HCT116 (cell line): ENCODE results near the gene MRPL18. TPM values are rescaled to one million over a fixed set of nuclear protein-coding genes. Genes with fewer than 3 reads are reported as not detected.

Experiments used
- ATAC-seq: fragments of 200-7000 bp; cut with Tn5 transposase; 2 replicates; pipeline ENCODE4 v1.9.1; 2020; ENCODE audit warnings: mild to moderate bottlenecking, moderate library complexity
- BruUV-seq: library from RNA; stranded (reverse); fragments of 400-500 nt; replicated peaks from 2 replicates; lab custom pipeline; 2021; lab: Mats Ljungman, UMichigan
- CTCF ChIA-PET: fragments of 300-600 bp; sonication (Branson Sonifier 250); formaldehyde crosslinking; loops from one replicate; lab custom pipeline; 2021; ENCODE audit warnings: antibody characterized with exemption; lab: Charles Lee
- POLR2A ChIA-PET: fragments of 300-600, 350-600 bp; sonication (Branson Sonifier 250); formaldehyde crosslinking; loops from one replicate; lab custom pipeline; 2021; ENCODE audit warnings: antibody characterized with exemption; lab: Charles Lee
- RAD21 ChIA-PET, 2 experiments: fragments of 300-600 bp; sonication (Branson Sonifier 250); formaldehyde crosslinking; loops; one replicate each; lab custom pipeline; 2023; ENCODE audit warnings: low total read pairs in 2 of 2; ENCODE audit not compliant: uncharacterized antibody in 2 of 2, unreplicated experiment in 2 of 2, low non-redundant PET in 1 of 2; lab: Charles Lee
- DNase-seq: peaks from one replicate; pipeline ENCODE4 v3.0.0-alpha.2; 2010; ENCODE audit warnings: low read depth, low spot score
- H2AFZ ChIP-seq: fragments of 200-600 bp; shearing (Covaris generic), sonication (generic); 2 replicates; pipeline ENCODE4 v1.6.1; 2017; ENCODE audit warnings: low read depth, mixed run types, mixed read lengths, antibody characterized with exemption, low read length; ENCODE audit not compliant: poor library complexity, severe bottlenecking
- H3K27ac ChIP-seq: 2 replicates; pipeline ENCODE4 v1.5.1; 2012; ENCODE audit warnings: low read depth, low read length
- H3K27me3 ChIP-seq: fragments of 200-600 bp; sonication (generic); 2 replicates; pipeline ENCODE4 v1.6.1; 2016; ENCODE audit warnings: mixed run types, low read length, mixed read lengths; ENCODE audit not compliant: insufficient read depth
- H3K36me3 ChIP-seq, 2 experiments: fragments of 200-500 bp in 1 of 2; fragments of 200-600 bp in 1 of 2; sonication (Bioruptor generic) in 1 of 2; sonication (generic) in 1 of 2; 2 replicates each; pipeline versions ENCODE4 v1.5.1 to v1.6.1; 2014 to 2016; ENCODE audit warnings: low read length in 2 of 2, inconsistent platforms in 1 of 2, mixed read lengths in 1 of 2, mixed run types in 1 of 2; ENCODE audit not compliant: insufficient read depth in 2 of 2, control insufficient read depth in 1 of 2
- H3K4me1 ChIP-seq, 2 experiments: fragments of 200-600 bp in 1 of 2; sonication (generic) in 1 of 2; 2 replicates each; pipeline versions ENCODE4 v1.5.1 to v1.6.1; 2012 to 2017; ENCODE audit warnings: low read length in 2 of 2, inconsistent platforms in 1 of 2, mild to moderate bottlenecking in 1 of 2, mixed read lengths in 1 of 2, mixed run types in 1 of 2, moderate library complexity in 1 of 2; ENCODE audit not compliant: insufficient read depth in 2 of 2, control insufficient read depth in 1 of 2
- H3K4me2 ChIP-seq: fragments of 200-600 bp; sonication (generic); 2 replicates; pipeline ENCODE4 v1.6.1; 2017; ENCODE audit warnings: mixed run types, low read length, mixed read lengths
- H3K4me3 ChIP-seq, 2 experiments: fragments of 200-600 bp in 1 of 2; sonication (generic) in 1 of 2; replicated peaks in 1 of 2; 2 replicates each; pipeline ENCODE4 v1.5.1; 2011 to 2016; ENCODE audit warnings: low read length in 2 of 2, control low read depth in 1 of 2, low read depth in 1 of 2, mild to moderate bottlenecking in 1 of 2, mixed read lengths in 1 of 2, mixed run types in 1 of 2
- H3K79me2 ChIP-seq: fragments of 200-600 bp; sonication (generic); 2 replicates; pipeline ENCODE4 v1.6.1; 2017; ENCODE audit warnings: mild to moderate bottlenecking, mixed run types, low read length, moderate library complexity, mixed read lengths; ENCODE audit not compliant: insufficient read depth
- H3K9ac ChIP-seq: fragments of 200-600 bp; sonication (generic); 2 replicates; pipeline ENCODE4 v1.6.1; 2016; ENCODE audit warnings: low read length, mixed read lengths
- H3K9me2 ChIP-seq: fragments of 200-600 bp; sonication (generic), shearing (Covaris generic); 2 replicates; pipeline ENCODE4 v1.6.1; 2017; ENCODE audit warnings: mixed run types, mild to moderate bottlenecking, moderate library complexity; ENCODE audit not compliant: insufficient read depth
- H3K9me3 ChIP-seq, 2 experiments: fragments of 200-500 bp in 1 of 2; fragments of 200-600 bp in 1 of 2; sonication (Bioruptor generic) in 1 of 2; sonication (generic) in 1 of 2; 2 replicates each; pipeline ENCODE4 v1.6.1; 2014 to 2017; ENCODE audit warnings: low read length in 2 of 2, mixed read lengths in 2 of 2, inconsistent platforms in 1 of 2, low read depth in 1 of 2, mild to moderate bottlenecking in 1 of 2, mixed run types in 1 of 2, moderate library complexity in 1 of 2; ENCODE audit not compliant: control insufficient read depth in 1 of 2, insufficient read depth in 1 of 2
- H4K20me1 ChIP-seq: fragments of 200-600 bp; sonication (generic), shearing (Covaris generic); 2 replicates; pipeline ENCODE4 v1.6.1; 2017; ENCODE audit warnings: mixed run types, mild to moderate bottlenecking, moderate library complexity; ENCODE audit not compliant: insufficient read depth
- CBX3 ChIP-seq: IDR thresholded peaks from 2 replicates; pipeline ENCODE4 v1.6.1; 2012; ENCODE audit warnings: low read depth
- CEBPB ChIP-seq: IDR thresholded peaks from 2 replicates; pipeline ENCODE4 v1.6.1; 2012; ENCODE audit warnings: low read depth
- EGR1 ChIP-seq: IDR thresholded peaks from 2 replicates; pipeline ENCODE4 v1.6.1; 2012; ENCODE audit warnings: low read depth
- EZH2 ChIP-seq: fragments of 200-600 bp; sonication (generic); IDR thresholded peaks from 2 replicates; pipeline ENCODE4 v1.6.1; 2017; ENCODE audit warnings: antibody characterized with exemption, mixed run types
- EZH2phosphoT487 ChIP-seq: fragments of 200-600 bp; IDR thresholded peaks from 2 replicates; pipeline ENCODE4 v1.6.1; 2018; ENCODE audit warnings: antibody characterized with exemption, borderline replicate concordance
- JUND ChIP-seq: IDR thresholded peaks from 2 replicates; pipeline ENCODE4 v1.6.1; 2012
- POLR2A ChIP-seq: IDR thresholded peaks from 2 replicates; pipeline ENCODE4 v1.7.0; 2011; ENCODE audit warnings: borderline replicate concordance; ENCODE audit not compliant: insufficient read depth, insufficient read length; ENCODE audit errors: extremely low read depth
- POLR2AphosphoS5 ChIP-seq: IDR thresholded peaks from 2 replicates; pipeline ENCODE4 v1.6.1; 2011; ENCODE audit warnings: mild to moderate bottlenecking, low read depth, low read length, moderate library complexity
- RAD21 ChIP-seq: IDR thresholded peaks from 2 replicates; pipeline ENCODE4 v1.6.1; 2012; ENCODE audit warnings: low read depth, mild to moderate bottlenecking
- SP1 ChIP-seq: IDR thresholded peaks from 2 replicates; pipeline ENCODE4 v1.6.1; 2012; ENCODE audit warnings: low read depth
- SRF ChIP-seq: IDR thresholded peaks from 2 replicates; pipeline ENCODE4 v1.6.1; 2012; ENCODE audit warnings: low read depth
- TCF7L2 ChIP-seq: IDR thresholded peaks from 2 replicates; pipeline ENCODE4 v1.7.0; 2011; ENCODE audit warnings: borderline replicate concordance, inconsistent platforms; ENCODE audit not compliant: insufficient read depth, insufficient read length; ENCODE audit errors: extremely low read depth
- YY1 ChIP-seq: IDR thresholded peaks from 2 replicates; pipeline ENCODE4 v1.6.1; 2011; ENCODE audit warnings: low read length, low read depth, moderate library complexity, mild to moderate bottlenecking; ENCODE audit not compliant: insufficient replicate concordance; ENCODE audit errors: extremely low read depth
- ZFX ChIP-seq: fragments of 450-650 bp; IDR thresholded peaks from 2 replicates; pipeline ENCODE4 v1.6.1; 2017
- ZNF274 ChIP-seq: fragments of 200-500 bp; sonication (Bioruptor generic); IDR thresholded peaks from 2 replicates; pipeline ENCODE4 v1.6.1; 2014; ENCODE audit warnings: mild to moderate bottlenecking, low read depth, low read length, inconsistent platforms
- intact Hi-C: fragments of 100-400 bp; cut with micrococcal nuclease; formaldehyde crosslinking; loops from 2 replicates; pipeline ENCODE4 v1.10.0; 2022
- total RNA-seq: library from RNA; stranded (reverse); gene quantifications from one replicate; pipeline ENCODE4 v1.2.1, GENCODE V29; 2021; ENCODE audit not compliant: unreplicated experiment
- TF ChIP-seq, protein P1 (sequence below): IDR thresholded peaks from 2 replicates; pipeline ENCODE4 v1.6.1; 2012
- TF ChIP-seq, protein P2 (sequence below): IDR thresholded peaks from 2 replicates; pipeline ENCODE4 v1.6.1; 2012
- TF ChIP-seq, protein P3 (sequence below), 3 experiments: fragments of 200-600 bp in 1 of 3; sonication (generic) in 1 of 3; IDR thresholded peaks in 2 of 3; conservative IDR thresholded peaks in 1 of 3; 2 replicates each; pipeline ENCODE4 v1.5.1; 2012 to 2017; ENCODE audit warnings: low read depth in 2 of 3, low read length in 2 of 3, antibody characterized with exemption in 1 of 3, borderline replicate concordance in 1 of 3, control low read depth in 1 of 3, mild to moderate bottlenecking in 1 of 3, mixed read lengths in 1 of 3, mixed run types in 1 of 3, moderate library complexity in 1 of 3; ENCODE audit not compliant: insufficient read depth in 1 of 3
- TF ChIP-seq, protein P4 (sequence below): IDR thresholded peaks from 2 replicates; pipeline ENCODE4 v1.6.1; 2012; ENCODE audit warnings: low read depth
- TF ChIP-seq, protein P5 (sequence below): IDR thresholded peaks from 2 replicates; pipeline ENCODE4 v1.6.1; 2011; ENCODE audit warnings: mild to moderate bottlenecking, low read length, moderate library complexity; ENCODE audit not compliant: insufficient replicate concordance; ENCODE audit errors: extremely low read depth

The MRPL18 gene
- total RNA-seq, 1 experiment from 2014 or later: 106 TPM

DNA sequence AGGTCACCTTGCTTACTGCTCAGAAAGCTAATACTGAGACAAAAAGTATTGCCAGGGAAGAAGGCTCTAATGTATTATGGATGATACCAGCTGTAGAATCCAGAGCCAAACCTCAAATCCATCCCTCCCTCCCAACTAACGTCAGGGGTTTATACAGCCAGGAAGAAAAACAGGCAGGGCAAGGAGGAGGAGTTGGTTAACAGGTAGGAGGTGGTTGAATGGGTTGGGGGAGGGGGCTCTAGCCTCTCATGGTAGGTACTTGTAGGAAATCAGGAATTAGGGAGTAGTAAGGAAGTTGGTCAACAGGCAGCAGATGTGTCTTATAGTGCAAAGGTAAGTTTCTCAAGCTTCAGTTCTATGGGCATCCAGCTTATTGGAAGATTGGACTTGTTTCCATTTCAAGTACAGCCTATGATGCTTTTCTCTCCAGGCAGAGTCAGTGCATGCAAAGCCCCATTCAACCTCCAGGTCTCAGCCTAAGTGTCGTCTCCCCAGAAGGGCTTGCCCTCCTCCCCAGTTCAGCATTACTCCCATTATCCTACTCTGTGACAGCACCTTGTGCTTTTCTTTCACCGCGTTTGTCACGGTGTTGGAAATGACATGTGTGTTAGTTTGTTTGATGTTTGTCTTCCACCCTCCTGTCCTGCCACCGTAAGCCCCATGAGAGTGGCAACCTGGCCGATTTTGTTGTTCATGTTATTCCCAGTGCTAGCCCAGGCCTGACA is 47.9 kb downstream of the MRPL18 start:
- intact Hi-C loops: no loop called here
- POLR2A ChIA-PET: no interaction called here
- Histone ChIP-seq H3K9me2 (no peaks in the 10 kb centered on the region), H3K27ac (no peak overlapping the region), H3K79me2 (no peaks in the 10 kb centered on the region), H3K9ac (no peak overlapping the region), H3K9me3 (no peaks in the 10 kb centered on the region), H4K20me1 (no peaks in the 10 kb centered on the region), H2AFZ (no peak overlapping the region), H3K4me3 (no peak overlapping the region), H3K27me3 (no peaks in the 10 kb centered on the region), H3K4me1 (peaks cover 0 to under 1% of the 10 kb centered on the region in 2 experiments; a peak in 1 of 4 replicates), H3K4me2 (no peak overlapping the region), H3K36me3 (no peaks in the 10 kb centered on the region)
- no peak for ATAC-seq
- TF ChIP-seq, protein P1, sequence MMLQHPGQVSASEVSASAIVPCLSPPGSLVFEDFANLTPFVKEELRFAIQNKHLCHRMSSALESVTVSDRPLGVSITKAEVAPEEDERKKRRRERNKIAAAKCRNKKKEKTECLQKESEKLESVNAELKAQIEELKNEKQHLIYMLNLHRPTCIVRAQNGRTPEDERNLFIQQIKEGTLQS: no peak
- TF ChIP-seq JUND: no peak
- TF ChIP-seq, protein P2, sequence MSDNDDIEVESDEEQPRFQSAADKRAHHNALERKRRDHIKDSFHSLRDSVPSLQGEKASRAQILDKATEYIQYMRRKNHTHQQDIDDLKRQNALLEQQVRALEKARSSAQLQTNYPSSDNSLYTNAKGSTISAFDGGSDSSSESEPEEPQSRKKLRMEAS: no peak
- TF ChIP-seq SP1: no peak
- no peak for TF ChIP-seq YY1
- TF ChIP-seq EZH2phosphoT487: no peak
- TF ChIP-seq, protein P3, sequence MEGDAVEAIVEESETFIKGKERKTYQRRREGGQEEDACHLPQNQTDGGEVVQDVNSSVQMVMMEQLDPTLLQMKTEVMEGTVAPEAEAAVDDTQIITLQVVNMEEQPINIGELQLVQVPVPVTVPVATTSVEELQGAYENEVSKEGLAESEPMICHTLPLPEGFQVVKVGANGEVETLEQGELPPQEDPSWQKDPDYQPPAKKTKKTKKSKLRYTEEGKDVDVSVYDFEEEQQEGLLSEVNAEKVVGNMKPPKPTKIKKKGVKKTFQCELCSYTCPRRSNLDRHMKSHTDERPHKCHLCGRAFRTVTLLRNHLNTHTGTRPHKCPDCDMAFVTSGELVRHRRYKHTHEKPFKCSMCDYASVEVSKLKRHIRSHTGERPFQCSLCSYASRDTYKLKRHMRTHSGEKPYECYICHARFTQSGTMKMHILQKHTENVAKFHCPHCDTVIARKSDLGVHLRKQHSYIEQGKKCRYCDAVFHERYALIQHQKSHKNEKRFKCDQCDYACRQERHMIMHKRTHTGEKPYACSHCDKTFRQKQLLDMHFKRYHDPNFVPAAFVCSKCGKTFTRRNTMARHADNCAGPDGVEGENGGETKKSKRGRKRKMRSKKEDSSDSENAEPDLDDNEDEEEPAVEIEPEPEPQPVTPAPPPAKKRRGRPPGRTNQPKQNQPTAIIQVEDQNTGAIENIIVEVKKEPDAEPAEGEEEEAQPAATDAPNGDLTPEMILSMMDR (IDR thresholded peaks at IDR 0.05 in 2 of 3, conservative IDR thresholded peaks at IDR 0.05 in 1 of 3; ENCODE audit: borderline replicate concordance in 1 of 3, insufficient read depth in 1 of 3, low read depth in 2 of 3, low read length in 2 of 3): no peak
- TF ChIP-seq ZNF274: no peak
- TF ChIP-seq RAD21: no peak
- no peak for TF ChIP-seq EZH2
- TF ChIP-seq, protein P4, sequence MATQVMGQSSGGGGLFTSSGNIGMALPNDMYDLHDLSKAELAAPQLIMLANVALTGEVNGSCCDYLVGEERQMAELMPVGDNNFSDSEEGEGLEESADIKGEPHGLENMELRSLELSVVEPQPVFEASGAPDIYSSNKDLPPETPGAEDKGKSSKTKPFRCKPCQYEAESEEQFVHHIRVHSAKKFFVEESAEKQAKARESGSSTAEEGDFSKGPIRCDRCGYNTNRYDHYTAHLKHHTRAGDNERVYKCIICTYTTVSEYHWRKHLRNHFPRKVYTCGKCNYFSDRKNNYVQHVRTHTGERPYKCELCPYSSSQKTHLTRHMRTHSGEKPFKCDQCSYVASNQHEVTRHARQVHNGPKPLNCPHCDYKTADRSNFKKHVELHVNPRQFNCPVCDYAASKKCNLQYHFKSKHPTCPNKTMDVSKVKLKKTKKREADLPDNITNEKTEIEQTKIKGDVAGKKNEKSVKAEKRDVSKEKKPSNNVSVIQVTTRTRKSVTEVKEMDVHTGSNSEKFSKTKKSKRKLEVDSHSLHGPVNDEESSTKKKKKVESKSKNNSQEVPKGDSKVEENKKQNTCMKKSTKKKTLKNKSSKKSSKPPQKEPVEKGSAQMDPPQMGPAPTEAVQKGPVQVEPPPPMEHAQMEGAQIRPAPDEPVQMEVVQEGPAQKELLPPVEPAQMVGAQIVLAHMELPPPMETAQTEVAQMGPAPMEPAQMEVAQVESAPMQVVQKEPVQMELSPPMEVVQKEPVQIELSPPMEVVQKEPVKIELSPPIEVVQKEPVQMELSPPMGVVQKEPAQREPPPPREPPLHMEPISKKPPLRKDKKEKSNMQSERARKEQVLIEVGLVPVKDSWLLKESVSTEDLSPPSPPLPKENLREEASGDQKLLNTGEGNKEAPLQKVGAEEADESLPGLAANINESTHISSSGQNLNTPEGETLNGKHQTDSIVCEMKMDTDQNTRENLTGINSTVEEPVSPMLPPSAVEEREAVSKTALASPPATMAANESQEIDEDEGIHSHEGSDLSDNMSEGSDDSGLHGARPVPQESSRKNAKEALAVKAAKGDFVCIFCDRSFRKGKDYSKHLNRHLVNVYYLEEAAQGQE: no peak
- TF ChIP-seq POLR2A: no peak
- no peak for TF ChIP-seq ZFX
- no peak for TF ChIP-seq POLR2AphosphoS5
- TF ChIP-seq CEBPB: no peak
- TF ChIP-seq EGR1: no peak
- TF ChIP-seq, protein P5, sequence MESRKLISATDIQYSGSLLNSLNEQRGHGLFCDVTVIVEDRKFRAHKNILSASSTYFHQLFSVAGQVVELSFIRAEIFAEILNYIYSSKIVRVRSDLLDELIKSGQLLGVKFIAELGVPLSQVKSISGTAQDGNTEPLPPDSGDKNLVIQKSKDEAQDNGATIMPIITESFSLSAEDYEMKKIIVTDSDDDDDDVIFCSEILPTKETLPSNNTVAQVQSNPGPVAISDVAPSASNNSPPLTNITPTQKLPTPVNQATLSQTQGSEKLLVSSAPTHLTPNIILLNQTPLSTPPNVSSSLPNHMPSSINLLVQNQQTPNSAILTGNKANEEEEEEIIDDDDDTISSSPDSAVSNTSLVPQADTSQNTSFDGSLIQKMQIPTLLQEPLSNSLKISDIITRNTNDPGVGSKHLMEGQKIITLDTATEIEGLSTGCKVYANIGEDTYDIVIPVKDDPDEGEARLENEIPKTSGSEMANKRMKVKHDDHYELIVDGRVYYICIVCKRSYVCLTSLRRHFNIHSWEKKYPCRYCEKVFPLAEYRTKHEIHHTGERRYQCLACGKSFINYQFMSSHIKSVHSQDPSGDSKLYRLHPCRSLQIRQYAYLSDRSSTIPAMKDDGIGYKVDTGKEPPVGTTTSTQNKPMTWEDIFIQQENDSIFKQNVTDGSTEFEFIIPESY: no peak
- no peak for TF ChIP-seq CBX3
- TF ChIP-seq TCF7L2: no peak
- TF ChIP-seq SRF: no peak
- no peak for DNase-seq
- no TSS peak for BruUV-seq
- RAD21 ChIA-PET: no interaction called here
- CTCF ChIA-PET: no interaction called here
